ENCODE data around the gene ABTB2. TPM values are rescaled to one million over a fixed set of nuclear protein-coding genes. Genes with fewer than 3 reads are reported as not detected.
"Not testable (repeated sequence)": the region's sequence is repeated elsewhere in the genome, so short reads cannot be mapped to it uniquely, and the experiment has no call there.

The ABTB2 gene
- total RNA-seq, 1 donor from 2014 or later, result 24.7 TPM

DNA sequence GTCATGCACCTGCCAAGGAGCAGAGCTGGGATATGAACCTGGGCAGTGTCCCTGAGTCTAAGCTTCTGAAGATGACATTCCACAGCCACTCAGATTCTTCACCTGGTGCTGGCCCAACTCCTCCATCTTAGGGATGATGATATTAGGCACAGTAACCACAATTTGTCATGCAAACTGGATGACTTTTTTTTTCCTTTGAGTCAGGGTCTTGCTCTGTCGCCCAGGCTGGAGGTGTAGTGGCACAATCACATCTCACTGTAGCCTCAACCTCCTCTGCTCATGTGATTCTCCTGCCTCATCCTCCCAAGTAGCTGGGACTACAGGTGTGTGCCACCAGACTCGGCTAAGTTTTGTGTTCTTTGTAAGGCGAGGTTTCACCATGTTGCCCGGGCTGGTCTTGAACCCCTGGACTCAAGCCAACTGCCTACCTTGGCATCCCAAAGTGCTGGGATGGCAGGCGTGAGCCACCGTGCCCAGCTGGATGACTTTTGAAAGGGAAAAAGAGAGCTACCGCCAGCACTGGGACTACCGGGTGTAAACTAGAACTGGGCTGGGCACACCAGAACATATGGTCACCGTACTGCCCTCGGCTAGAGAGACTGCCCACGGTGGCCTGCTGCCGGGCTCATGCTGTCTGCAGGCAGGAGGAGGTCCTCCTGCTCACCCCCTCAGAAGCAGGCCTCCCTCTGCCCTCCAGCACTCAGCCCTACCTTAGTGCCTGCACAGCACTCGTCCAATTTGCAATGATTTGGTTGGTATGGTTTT, 174.7 kb downstream of the ABTB2 start:
- H3K4me3 ChIP-seq, result no peak overlapping the region
- intact Hi-C loops (cut with micrococcal nuclease), result no loop called here
- DNase-seq, result no peak
- H3K36me3 ChIP-seq, result no peaks in the 10 kb centered on the region
- no peaks in the 10 kb centered on the region for H3K9me3 ChIP-seq (replicated peaks)
- H3K27ac ChIP-seq (replicated peaks), result no peak overlapping the region
- no peaks in the 10 kb centered on the region for H3K27me3 ChIP-seq (ENCODE audit: low read depth)
- peaks cover 27% of the 10 kb centered on the region for H3K4me1 ChIP-seq
- TF ChIP-seq, protein P1, sequence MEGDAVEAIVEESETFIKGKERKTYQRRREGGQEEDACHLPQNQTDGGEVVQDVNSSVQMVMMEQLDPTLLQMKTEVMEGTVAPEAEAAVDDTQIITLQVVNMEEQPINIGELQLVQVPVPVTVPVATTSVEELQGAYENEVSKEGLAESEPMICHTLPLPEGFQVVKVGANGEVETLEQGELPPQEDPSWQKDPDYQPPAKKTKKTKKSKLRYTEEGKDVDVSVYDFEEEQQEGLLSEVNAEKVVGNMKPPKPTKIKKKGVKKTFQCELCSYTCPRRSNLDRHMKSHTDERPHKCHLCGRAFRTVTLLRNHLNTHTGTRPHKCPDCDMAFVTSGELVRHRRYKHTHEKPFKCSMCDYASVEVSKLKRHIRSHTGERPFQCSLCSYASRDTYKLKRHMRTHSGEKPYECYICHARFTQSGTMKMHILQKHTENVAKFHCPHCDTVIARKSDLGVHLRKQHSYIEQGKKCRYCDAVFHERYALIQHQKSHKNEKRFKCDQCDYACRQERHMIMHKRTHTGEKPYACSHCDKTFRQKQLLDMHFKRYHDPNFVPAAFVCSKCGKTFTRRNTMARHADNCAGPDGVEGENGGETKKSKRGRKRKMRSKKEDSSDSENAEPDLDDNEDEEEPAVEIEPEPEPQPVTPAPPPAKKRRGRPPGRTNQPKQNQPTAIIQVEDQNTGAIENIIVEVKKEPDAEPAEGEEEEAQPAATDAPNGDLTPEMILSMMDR (IDR thresholded peaks at IDR 0.05; ENCODE audit: borderline replicate concordance), result no peak

DNA sequence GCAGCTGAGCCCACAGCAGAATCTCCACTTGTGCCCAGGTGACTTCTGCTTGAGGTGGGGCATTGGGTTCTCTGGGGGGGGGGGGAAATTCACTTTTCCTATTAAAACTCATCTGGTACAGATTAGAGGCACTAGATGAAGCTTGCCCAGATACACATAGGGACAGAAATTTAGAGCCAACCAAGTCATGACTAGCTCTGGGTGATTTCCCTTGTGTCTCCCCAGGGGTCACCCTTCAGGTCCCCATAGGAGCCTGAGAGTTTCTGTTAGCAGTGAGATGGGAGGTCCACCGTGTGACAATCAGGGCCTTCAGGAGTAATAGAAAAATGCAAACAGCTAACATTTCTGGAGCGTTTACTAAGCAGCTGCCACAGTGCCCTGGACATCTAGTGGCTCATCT, 175.4 kb downstream of the ABTB2 start:
- DNase-seq, result no peak
- intact Hi-C loops (cut with micrococcal nuclease), result no loop called here

DNA sequence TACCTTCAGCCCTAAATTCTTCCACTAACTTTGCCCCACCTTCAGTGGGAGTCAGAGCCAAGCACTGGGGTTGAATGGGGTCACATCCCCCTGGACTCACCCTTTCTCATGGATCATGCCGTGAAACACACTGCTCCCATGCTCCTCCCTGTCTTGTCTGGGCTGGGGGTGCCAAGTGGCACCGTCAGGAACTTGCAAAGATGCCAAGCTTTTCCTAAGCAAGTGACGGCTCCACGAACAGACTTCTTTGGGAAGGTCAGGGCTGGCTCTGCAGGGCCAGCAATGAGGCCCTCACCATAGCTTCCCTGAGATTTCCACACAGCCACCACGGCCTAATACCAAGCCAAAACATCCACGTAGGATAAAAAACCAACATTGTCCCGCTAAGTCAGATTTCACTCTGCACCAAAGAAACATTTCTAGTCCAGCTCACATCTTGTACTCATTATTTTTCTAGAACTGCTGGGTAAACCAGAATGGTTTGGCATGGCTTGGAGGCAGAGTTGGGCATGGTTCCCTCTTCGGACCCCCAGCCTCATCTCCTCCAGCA, 175.9 kb downstream of the ABTB2 start:
- no peak for DNase-seq
- TF ChIP-seq, protein P1 (IDR thresholded peaks at IDR 0.05; ENCODE audit: borderline replicate concordance), result no peak
- peaks cover 26% of the 10 kb centered on the region for H3K4me1 ChIP-seq
- H3K4me3 ChIP-seq, result no peak overlapping the region
- H3K27me3 ChIP-seq (ENCODE audit: low read depth), result no peaks in the 10 kb centered on the region
- H3K9me3 ChIP-seq (replicated peaks), result no peaks in the 10 kb centered on the region
- no peak overlapping the region for H3K27ac ChIP-seq (replicated peaks)
- no peaks in the 10 kb centered on the region for H3K36me3 ChIP-seq
- intact Hi-C loops (cut with micrococcal nuclease), result no loop called here

More for the DNA sequence above, 175.4 kb downstream of the ABTB2 start:
- H3K9me3 ChIP-seq (replicated peaks), result no peaks in the 10 kb centered on the region
- no peak overlapping the region for H3K4me3 ChIP-seq
- no peaks in the 10 kb centered on the region for H3K36me3 ChIP-seq
- TF ChIP-seq, protein P1 (IDR thresholded peaks at IDR 0.05; ENCODE audit: borderline replicate concordance), result no peak
- no peak overlapping the region for H3K27ac ChIP-seq (replicated peaks)
- no peaks in the 10 kb centered on the region for H3K27me3 ChIP-seq (ENCODE audit: low read depth)
- peaks cover 26% of the 10 kb centered on the region for H3K4me1 ChIP-seq

DNA sequence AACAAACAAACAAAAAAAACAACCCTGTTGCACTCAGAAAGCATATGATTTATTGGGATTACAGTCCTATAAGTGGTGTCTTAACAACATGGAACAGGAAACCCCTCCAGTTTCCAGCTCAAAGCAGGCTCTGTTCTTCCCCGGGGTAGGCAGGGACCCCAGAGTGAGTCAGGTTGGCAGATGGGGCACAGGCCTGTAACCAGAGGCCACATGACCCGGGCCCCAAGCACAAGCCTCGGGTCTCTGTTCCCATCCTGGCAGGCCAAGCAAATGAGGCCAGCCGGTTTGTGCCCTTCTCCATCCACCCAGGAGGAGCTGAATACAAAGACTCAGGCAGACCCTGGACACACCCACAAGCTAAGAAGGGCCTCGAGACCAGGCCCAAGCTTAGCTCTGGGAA, 176.6 kb downstream of the ABTB2 start:
- DNase-seq, result no peak
- TF ChIP-seq, protein P1 (IDR thresholded peaks at IDR 0.05; ENCODE audit: borderline replicate concordance), result no peak

DNA sequence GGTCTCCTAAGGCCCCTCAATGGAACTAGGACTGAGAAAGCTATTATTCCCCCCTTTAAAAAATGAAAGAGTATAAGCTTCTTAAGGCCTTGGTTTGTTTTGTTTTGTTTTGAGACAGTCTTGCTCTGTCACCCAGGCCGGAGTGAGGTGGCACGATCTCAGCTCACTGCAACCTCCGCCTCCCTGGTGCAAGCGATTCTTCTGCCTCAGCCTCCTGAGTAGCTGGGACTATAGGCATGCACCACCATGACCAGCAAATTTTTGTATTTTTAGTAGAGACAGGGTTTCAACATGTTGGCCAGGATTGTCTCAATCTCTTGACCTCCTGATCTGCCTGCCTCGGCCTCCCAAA, 177.0 kb downstream of the ABTB2 start:
- intact Hi-C loops (cut with micrococcal nuclease); DNase-seq; H3K27ac ChIP-seq (replicated peaks); H3K27me3 ChIP-seq (ENCODE audit: low read depth); H3K9me3 ChIP-seq (replicated peaks); H3K4me3 ChIP-seq; H3K36me3 ChIP-seq: not testable (repeated sequence)
- peaks cover 14% of the 10 kb centered on the region for H3K4me1 ChIP-seq

More for the DNA sequence above, 176.6 kb downstream of the ABTB2 start:
- H3K4me1 ChIP-seq, result peaks cover 19% of the 10 kb centered on the region
- no peak overlapping the region for H3K27ac ChIP-seq (replicated peaks)
- no peaks in the 10 kb centered on the region for H3K36me3 ChIP-seq
- no peak overlapping the region for H3K4me3 ChIP-seq
- H3K27me3 ChIP-seq (ENCODE audit: low read depth), result no peaks in the 10 kb centered on the region
- intact Hi-C loops (cut with micrococcal nuclease), result no loop called here
- H3K9me3 ChIP-seq (replicated peaks), result no peaks in the 10 kb centered on the region
